ENCODE measurements around the gene FAM163A.

FAM163A gene

DNA sequence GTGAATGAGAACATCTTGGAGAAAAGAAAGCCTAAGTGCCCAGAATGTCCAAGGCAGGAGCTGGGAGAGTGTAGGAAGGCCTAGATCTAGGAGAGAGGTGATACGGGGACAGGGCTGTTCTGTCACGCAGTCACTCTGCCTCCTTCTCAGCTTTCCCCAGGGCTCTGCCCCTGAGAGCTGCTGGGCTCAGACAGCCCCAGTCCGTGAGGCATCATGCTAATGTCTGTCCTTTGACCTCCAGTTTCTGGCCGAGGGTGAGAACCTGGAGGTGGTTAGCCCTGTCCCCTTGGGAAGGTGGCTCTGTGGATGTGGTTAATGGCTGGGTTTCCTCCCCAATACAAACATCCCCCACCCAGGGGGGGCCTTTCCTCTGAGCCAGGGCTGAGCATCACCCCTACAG, 63.2 kb downstream of the FAM163A start:
- DNase-seq (ENCODE audit: low read depth): no peak
- H3K4me3 ChIP-seq (ENCODE audit: low read depth, low read length): no peak overlapping the region
- TF ChIP-seq CTCF (IDR thresholded peaks at IDR 0.05; ENCODE audit: control insufficient read depth, extremely low read depth, insufficient read depth): no peak

GRCh38 chr1:179807291-179807690, 64.2 kb downstream of the FAM163A start:
- DNase-seq (ENCODE audit: low read depth): no peak
- H3K4me3 ChIP-seq (ENCODE audit: low read depth, low read length): no peak overlapping the region
- no peak for TF ChIP-seq CTCF (IDR thresholded peaks at IDR 0.05; ENCODE audit: control insufficient read depth, extremely low read depth, insufficient read depth)

DNA sequence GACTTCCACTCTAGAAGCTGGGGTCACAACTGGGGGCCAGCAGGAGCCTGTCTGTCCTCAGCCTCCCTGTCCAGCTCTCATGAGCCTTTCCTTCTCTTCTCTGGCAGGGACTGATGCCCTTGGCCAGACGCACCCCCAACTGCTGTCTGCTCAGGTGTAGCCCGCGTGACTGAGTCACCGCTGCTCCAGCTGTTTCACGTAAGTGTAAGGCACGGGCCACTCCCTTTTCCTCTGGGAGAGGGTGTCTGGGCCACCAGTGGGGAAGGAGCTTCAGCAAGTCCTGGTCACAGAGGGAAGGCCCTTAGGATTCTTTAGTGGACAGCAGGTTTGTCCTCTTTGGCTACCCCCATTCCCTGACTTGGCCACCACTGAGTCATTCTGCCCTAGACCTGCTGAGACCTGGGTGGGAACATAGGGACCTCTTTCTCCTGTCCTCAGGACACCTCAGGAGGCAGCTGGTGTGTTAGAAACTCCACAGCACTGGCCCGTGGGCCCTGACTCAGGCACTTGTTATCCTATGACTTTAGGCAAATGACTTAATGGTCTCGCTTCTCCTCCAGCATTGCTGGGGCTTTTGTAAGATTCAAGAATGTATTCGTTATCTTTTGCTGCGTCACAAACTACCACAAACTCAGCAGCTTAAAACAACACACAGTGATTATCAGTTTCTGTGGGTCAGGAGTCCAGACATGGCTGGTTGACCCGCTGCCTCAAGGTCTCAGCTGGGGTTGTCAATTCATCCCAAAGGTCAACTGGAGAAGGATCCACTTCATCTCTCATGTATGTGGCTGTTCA, 64.8 kb downstream of the FAM163A start:
- no peak for DNase-seq (ENCODE audit: low read depth)
- H3K4me3 ChIP-seq (ENCODE audit: low read depth, low read length): no peak overlapping the region
- TF ChIP-seq CTCF (IDR thresholded peaks at IDR 0.05; ENCODE audit: control insufficient read depth, extremely low read depth, insufficient read depth): no peak

- DNase-seq (ENCODE audit: low read depth): no peak
- H3K4me3 ChIP-seq (ENCODE audit: low read depth, low read length): no peak overlapping the region
- no peak for TF ChIP-seq CTCF (IDR thresholded peaks at IDR 0.05; ENCODE audit: control insufficient read depth, extremely low read depth, insufficient read depth)
Measured at GRCh38 chr1:179808503-179808902, 65.4 kb downstream of the FAM163A start.

DNA sequence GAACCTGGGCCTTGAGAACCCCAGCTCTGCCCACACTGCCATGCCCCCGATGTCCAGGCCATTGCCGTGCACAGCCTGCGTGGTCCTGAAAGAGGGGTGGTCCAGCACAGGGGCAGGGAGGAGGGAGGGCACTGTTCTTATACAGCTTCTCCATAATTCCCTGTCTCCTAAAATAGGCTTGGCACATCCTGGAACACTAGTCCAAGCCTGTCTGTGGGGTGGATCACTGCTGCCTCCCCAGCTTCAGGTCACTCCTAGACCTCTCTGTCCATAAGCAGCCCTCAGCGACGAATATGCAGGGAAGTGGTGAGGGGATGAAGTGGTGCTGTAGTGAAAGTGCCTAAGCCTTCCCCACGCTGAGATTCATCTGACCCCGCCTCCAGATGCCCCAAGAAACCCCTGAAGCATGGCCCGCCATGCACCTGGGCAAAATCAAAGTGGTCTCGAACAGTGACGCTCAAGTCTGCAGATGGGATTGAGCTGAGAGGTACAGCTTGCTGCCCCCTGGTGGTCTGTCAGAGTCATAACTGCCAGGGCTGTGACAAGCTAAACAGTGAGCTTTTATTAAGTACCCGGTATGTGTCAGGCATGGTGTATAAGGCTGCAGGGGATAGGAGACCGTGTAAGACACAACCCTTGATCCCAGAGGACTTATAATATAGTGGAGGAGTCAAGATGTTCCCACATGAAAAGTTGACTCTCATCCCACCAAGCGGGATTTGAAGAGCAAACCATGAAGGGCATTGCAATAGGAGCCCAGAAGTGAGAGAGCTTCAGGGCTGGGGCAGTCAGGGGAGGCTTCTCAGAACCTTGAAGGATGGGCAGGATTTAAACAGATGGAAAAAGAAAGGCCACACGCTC, 66.6 kb downstream of the FAM163A start:
- peak; percentile 42 for DNase-seq (ENCODE audit: low read depth)
- peak; percentile 92 for TF ChIP-seq CTCF (IDR thresholded peaks at IDR 0.05; ENCODE audit: control insufficient read depth, extremely low read depth, insufficient read depth)
- H3K4me3 ChIP-seq (ENCODE audit: low read depth, low read length): no peak overlapping the region

- DNase-seq (ENCODE audit: low read depth): no peak
- TF ChIP-seq CTCF (IDR thresholded peaks at IDR 0.05; ENCODE audit: control insufficient read depth, extremely low read depth, insufficient read depth): no peak
- H3K4me3 ChIP-seq (ENCODE audit: low read depth, low read length): no peak overlapping the region
Measured at GRCh38 chr1:179810367-179810715, 67.2 kb downstream of the FAM163A start.
